ENCODE results near the gene RGMA.
"Not testable (repeated sequence)": the region's sequence is repeated elsewhere in the genome, so short reads cannot be mapped to it uniquely, and the experiment has no call there.

The RGMA gene

DNA sequence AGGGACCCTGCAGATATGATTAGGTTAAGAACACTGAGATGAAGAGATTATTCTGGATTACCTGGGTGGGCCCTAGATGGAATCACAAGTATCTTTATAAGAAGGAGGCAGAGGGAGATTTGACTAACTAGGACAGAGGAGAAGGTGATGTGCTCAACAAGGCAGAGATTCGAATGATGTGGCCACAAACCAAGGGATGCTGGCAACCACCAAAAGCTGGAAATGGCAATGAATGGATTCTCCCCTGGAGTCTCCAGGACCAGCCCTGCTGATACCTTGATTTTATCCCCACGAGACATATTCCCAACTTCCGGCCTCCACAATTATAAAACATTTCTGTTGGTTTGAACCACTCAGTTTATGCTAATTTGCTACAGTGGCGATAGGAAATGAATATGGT, 42.9 kb downstream of the RGMA start:
- no peak for DNase-seq

DNA sequence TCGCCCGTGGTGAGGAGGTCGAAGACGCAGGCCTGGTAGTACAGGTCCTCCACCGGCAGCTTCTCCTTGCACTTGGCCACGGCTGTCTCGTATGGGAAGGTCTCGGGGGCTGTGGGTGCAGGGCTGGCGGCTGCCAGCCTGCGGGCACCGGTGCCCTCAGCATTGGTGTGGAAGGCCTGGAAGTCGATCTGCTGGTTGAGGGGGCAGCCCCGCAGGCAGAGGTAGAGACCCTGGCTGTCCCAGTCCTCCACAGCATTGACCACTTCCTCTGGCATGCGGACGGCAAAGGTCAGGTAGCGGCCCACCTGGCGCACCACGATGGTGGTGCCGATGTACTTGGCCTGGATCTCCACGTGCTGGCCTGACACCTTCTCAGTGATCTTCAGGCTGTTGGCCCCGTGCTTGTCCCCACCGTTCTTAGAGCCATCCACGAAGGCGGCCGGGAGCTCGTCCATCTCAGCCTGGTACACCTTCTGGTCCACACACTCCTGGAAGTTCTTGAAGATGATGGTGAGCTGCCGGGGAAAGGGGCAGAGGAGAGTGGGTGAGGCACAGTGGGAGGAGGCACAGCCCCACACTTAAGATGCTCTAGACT, 43.7 kb downstream of the RGMA start:
- no peak for DNase-seq

DNA sequence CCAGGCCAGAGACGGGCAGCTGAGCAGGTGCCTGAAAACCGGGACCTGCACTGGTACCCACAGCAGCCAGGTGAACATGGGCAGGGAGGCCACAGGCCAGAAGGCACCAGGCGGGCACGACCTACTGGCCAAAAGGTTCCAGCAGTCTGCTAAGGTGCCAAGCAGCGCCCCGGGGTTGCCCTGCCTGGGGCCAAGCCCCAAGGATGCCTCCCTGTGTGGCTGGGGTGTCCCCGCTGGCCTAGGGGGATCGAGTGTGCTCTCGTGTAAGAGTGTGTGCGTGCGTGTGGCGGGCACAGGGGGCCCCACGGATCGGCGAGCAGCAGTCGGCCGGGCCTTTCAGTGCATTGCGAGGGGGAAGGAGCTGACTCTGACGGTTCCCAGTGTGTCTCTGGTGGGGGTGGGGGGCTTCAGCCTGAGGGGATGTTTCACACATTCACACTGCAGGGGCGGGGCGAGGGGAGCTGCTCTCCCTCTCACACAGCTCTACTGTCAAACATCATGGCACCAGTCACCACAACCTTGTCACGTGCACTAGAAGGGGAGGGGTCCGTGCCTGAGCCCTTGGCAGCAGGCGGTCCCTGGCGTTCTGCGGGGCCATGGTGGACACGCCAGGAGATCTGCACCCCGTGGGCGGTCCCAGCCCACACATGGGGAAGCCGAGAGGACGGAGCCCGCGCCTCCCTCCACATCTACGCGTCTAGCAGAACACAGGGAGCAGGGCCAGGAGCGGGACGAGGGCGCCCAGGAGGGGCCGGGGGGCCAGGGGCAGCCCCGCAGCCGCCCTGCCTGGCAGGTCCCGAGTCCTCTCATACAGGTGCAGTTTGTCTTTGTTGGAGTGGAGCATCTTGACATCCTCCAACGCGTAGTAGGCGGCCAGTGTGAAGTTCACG, 44.5 kb downstream of the RGMA start:
- DNase-seq, result no peak

DNA sequence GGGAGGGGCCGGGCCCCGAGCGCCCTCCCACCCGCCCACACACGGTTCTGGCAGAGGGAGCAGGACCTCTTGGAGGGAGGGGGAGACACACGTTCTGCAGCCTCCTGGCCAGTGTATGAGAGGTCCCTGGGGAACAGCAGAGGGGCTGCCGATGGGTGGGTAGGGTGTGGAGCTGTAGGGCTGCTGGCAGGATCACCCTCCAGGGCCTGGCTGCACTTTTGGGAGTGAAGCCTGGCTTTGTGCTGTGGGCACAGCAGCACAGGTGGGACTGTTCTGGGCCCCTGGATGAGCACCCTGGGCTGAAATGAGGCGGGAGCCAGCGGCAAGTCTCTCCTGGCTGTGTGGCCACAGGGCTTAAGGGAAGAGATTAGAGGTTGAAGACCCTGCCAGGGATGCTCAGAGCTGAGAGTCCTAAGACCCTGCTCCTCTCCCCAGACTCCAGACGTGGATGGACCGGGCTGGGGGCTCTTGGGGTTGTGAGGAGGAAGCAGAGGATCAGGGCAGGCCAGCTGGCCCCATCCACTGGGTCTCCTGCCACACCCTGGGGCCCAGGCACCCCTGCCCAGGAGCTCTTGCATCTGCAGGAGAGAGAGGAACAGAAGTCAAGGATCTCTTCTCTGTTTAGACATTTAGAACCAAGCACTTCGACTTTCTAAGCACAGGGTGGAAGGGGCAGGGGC, 45.2 kb downstream of the RGMA start:
- no peak for DNase-seq

DNA sequence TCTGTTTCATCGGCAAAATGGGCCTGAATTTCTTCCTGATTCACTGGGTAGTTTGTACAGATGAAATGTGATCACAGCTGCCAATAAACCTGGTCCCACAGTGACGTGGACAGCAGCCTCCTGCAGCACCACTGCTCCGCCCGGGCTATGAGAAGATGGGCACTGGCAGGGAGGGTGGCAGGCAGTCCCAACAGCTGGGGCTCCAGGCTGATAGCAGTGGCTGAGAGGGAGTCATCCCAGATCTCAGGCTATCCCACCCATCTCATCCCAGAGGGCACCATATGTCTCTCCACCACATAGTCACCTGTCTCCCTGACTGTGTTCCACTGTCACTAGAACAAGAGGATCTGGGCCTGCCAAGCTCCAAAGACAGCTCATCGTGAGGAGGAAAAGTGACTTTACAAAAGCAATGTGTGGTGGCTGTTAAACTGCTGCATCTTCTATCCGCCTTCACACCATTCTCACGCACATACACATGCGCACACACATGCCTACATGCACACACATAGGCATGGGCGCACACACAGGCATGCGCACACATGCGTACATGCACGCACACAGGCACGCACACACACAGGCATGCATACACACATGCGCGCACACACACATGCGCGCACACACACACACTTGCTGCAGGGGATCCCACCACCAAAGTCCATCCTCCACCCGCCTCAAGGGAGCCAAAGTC, 46.2 kb downstream of the RGMA start:
- no peak for DNase-seq

GRCh38 chr15:93042211-93042610, 46.8 kb downstream of the RGMA start:
- no peak for DNase-seq

GRCh38 chr15:93041159-93041547, 47.9 kb downstream of the RGMA start:
- DNase-seq, result no peak

DNA sequence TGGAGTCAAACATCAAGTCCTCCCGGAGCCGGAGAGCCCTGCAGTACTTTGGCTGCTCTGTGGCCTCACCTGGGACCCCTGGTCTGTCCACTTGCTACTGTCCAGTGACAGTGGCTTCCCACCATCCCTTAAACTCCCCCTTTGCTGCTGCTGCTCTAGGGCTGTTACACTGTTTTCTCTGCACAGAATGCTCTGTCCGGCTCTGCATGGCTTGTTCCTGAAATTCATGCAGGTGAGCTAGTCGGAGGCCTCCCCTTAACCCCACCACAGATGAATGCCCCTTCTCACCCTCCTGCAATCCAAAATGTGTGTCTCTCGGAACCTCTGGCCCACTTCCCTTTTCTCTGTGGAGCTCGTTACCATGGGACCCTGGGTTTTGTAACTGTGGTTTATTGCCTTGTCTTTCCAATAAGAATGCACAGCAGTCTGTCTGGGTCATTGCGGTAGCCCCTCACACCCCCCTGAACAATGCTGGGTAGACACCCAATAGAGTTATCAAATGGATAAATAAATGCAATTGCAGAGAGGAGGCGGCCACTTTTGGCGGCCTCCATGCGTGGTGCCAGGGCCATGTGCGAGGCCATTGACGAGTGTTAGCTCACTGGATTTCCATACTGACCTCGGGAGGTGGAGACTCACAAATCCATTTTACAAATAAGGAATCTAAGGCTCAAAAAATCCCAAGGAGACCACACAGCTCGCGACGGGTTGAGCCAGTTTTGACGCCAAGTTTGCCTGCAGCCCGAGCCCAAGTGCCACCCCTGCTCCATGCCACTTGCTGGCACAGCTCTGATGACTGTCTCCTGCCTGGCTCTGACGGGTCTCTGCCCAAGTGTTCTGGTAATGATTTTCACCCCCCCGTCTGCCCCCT, 48.5 kb downstream of the RGMA start:
- no peak for DNase-seq

DNA sequence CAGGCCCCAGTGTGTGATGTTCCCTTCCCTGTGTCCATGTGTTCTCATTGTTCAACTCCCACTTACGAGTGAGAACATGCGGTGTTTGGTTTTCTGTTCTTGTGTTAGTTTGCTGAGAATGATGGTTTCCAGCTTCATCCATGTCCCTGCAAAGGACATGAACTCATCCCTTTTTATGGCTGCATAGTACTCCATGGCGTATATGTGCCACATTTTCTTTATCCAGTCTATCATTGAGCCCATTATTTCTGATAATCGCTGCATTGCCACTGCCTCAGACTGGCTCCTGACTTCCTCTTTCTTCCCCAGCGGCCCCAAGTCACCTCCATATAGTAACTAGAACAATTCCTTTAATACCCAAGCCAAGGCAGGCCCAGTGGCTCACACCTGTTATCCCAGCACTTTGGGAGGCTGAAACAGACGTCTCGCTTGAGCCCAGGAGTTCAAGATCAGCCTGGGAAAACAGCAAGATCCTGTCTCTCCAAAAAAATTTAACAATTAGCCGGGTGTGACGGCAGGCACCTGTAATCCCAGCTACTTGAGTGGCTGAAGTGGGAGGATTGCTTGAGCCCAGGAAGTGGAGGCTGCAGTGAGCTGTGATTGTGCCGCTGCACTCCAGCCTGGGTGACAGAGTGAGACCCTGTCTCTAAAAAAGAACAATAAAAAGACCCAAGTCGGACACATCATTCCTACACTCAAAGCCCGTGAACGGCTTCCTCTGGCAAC, 49.3 kb downstream of the RGMA start:
- not testable (repeated sequence) for DNase-seq

DNA sequence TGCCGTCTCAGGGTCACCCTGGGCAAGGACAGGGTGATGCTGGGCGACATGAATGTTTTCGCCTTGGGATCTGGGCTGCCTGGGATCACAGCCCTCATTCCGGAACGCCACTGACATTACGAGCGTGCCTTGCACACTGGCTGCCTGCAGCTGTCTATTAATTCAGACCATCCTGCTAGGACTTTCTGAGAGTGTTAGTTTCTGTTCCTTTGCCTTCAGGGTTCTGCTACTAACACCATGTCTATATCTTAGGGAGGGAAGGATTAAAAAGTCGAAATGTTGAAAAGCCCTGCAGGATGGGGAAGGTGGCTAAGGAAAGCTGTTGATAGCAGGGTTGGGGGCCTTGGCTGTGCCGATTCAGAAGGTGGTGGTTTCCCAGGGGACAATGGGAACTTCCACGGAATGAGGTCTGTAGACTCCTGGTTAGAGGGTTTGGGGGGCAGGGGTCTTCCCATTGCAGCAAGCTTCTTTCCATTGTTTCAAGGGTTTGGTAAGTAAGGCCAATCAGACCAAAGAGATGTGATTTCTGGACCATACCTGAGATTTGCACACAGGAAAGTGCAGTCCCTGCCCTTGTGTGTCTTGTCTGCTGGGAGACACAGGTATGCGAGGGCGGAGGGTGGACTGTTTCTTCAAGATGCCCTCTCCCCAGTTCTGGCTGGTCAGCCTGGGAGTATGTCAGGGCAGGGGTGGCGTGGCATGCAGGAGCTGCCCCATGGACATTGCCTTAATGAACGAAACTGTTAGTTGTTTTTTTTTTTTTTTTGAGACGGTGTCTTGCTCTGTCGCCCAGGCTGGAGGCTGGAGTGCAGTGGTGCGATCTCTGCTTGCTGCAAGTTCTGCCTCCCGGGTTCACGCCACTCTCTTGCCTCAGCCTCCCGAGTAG, 50.9 kb downstream of the RGMA start:
- no peak for DNase-seq

- DNase-seq, result no peak
Observed at GRCh38 chr15:93036951-93037819, 51.8 kb downstream of the RGMA start.

DNA sequence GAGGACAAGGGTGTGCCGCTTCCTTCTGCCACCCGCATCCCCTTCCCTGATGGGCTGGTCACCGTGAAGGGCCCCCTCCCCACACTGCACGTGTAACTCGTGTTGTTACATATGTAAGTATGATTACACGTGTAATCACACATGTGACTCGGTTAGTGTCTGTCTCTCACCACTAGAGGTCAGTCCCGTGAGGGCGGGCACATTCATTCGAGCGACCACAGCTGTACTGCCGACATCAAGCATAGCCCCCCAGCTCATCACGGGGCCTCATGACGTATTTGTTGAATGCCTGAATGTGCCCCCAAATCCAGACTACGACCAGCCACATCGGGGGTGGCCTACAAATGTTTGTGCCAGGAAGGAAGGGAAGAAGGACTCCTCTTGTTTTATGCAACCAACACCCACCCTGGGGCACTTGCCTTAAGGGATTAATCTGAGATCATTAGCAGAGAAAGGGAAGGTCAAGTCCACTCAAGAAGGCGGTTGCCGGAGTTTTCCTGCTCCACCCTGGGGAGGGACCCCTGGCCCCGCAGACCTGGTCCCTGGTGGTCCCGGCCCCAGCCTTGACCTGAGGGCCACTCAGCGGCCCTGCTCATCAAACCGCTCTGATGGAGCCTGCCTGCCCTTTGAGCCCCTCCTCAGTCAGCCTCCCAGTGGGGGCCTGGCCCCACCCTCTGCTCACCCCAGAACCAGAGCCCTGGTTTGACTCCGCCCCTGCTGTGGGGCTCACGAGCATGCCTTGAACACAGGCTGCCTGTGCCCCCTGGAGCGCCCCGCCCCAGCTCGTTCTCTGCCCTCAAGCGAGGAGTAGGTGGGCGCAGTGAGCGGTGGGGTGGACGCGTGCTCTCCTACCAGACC, 52.8 kb downstream of the RGMA start:
- no peak for DNase-seq

- DNase-seq, result no peak
Observed at GRCh38 chr15:93035092-93035915, 53.7 kb downstream of the RGMA start.

DNA sequence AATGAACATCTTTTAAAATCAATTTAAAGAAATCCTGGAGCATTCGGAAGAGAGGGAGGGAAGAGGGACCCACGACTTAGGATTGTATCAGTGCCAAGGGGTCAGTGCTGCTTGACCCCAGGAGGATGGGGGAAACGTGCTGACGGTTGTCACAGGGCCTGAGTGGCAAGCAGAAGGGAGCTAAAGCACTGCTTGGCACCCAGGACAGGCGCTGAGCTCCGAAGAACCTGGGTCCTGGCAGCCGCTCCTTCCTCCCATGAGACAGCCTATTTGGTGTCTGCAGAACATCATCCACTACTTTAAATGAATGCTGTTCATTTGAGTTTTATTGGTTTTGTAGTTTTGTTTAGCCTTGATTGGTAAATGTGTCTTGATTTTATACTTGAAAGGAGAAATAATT, 54.5 kb downstream of the RGMA start:
- DNase-seq, result no peak

GRCh38 chr15:93033434-93034045, 55.5 kb downstream of the RGMA start:
- DNase-seq, result no peak

GRCh38 chr15:93032515-93033206, 56.4 kb downstream of the RGMA start:
- not testable (repeated sequence) for DNase-seq

All from T1000 (cell line).